HepG2 (cell line): ENCODE measurements around the gene SLCO2A1. TPM values are rescaled to one million over a fixed set of nuclear protein-coding genes. Genes with fewer than 3 reads are reported as not detected.

Source experiments
- HNRNPUL1 ChIP-seq: fragments of 200-400 bp; formaldehyde crosslinking; IDR thresholded peaks from 2 replicates; pipeline ENCODE4 v1.6.1; 2017; ENCODE audit warnings: low read depth, mild to moderate bottlenecking, low read length, moderate library complexity
- HOXA3 ChIP-seq: sonication (generic); formaldehyde crosslinking; IDR thresholded peaks from 2 replicates; pipeline ENCODE4 v1.5.0; 2020; ENCODE audit warnings: missing genetic modification reagents
- KDM1A ChIP-seq: IDR thresholded peaks from 2 replicates; pipeline ENCODE4 v1.6.1; 2016; ENCODE audit warnings: missing compliant biosample characterization
- PAX8 ChIP-seq: sonication (generic); formaldehyde crosslinking; IDR thresholded peaks from 2 replicates; pipeline ENCODE4 v1.8.0; 2022; ENCODE audit warnings: mild to moderate bottlenecking, missing genetic modification reagents, borderline replicate concordance
- TMF1 ChIP-seq: sonication (generic); formaldehyde crosslinking; IDR thresholded peaks from 2 replicates; pipeline ENCODE4 v1.8.1; 2022; ENCODE audit warnings: low read depth, missing genetic modification reagents
- ZBTB8A ChIP-seq: sonication (generic); formaldehyde crosslinking; IDR thresholded peaks from 2 replicates; pipeline ENCODE4 v1.4.0; 2020; ENCODE audit warnings: mild to moderate bottlenecking, low read depth, missing genetic modification reagents, borderline replicate concordance
- ZKSCAN1 ChIP-seq: fragments of 150-350 bp; IDR thresholded peaks from 2 replicates; pipeline ENCODE4 v1.6.1; 2014; ENCODE audit warnings: low read length
- ZNF510 ChIP-seq: sonication (generic); formaldehyde crosslinking; IDR thresholded peaks from 2 replicates; pipeline ENCODE4 v1.4.0; 2020; ENCODE audit warnings: low read depth, mild to moderate bottlenecking, missing genetic modification reagents
- ZNF530 ChIP-seq: sonication (generic); formaldehyde crosslinking; IDR thresholded peaks from 2 replicates; pipeline ENCODE4 v1.5.0; 2020; ENCODE audit warnings: low read depth, mild to moderate bottlenecking, missing genetic modification reagents
- ZNF556 ChIP-seq: sonication (generic); formaldehyde crosslinking; IDR thresholded peaks from 2 replicates; pipeline ENCODE4 v1.4.0; 2020; ENCODE audit warnings: mild to moderate bottlenecking, missing genetic modification reagents, borderline replicate concordance
- ZNF607 ChIP-seq: sonication (generic); formaldehyde crosslinking; IDR thresholded peaks from 2 replicates; pipeline ENCODE4 v1.5.1; 2020; ENCODE audit warnings: missing genetic modification reagents, mild to moderate bottlenecking, borderline replicate concordance
- polyA plus RNA-seq, 8 experiments: library from polyadenylated mRNA; depleted of rRNA in 3 of 8; stranded (reverse) in 7 of 8; unstranded in 1 of 8; fragments of >200 nt; fragmentation: Illumina TruSeq in 4 of 8; extraction: Trizol in 4 of 8; gene quantifications; 2 replicates each; pipeline versions ENCODE4 v1.2.1 to v1.2.3, GENCODE V29; 2011 to 2016; ENCODE audit warnings: low read depth in 4 of 8, missing spikeins in 1 of 8, mixed read lengths in 1 of 8; ENCODE audit not compliant: insufficient read depth in 1 of 8
- total RNA-seq, 5 experiments: library from RNA; depleted of rRNA; stranded (reverse); fragments of >200 nt; fragmentation: Illumina TruSeq; extraction: Trizol; gene quantifications; 2 replicates each; pipeline ENCODE4 v1.2.3, GENCODE V29; 2016; ENCODE audit warnings: low read depth in 1 of 5
- TF ChIP-seq, protein P1 (sequence below): sonication (generic); formaldehyde crosslinking; IDR thresholded peaks from 2 replicates; pipeline ENCODE4 v1.8.1; 2023; ENCODE audit warnings: mild to moderate bottlenecking, missing genetic modification reagents
- TF ChIP-seq, protein P2 (sequence below): sonication (generic); formaldehyde crosslinking; IDR thresholded peaks from 2 replicates; pipeline ENCODE4 v1.4.0; 2020; ENCODE audit warnings: missing genetic modification reagents
- TF ChIP-seq, protein P3 (sequence below): IDR thresholded peaks from 2 replicates; pipeline ENCODE4 v1.6.1; 2016; ENCODE audit warnings: low read depth, missing genetic modification reagents, missing compliant biosample characterization
- TF ChIP-seq, protein P4 (sequence below): sonication (generic); formaldehyde crosslinking; IDR thresholded peaks from 2 replicates; pipeline ENCODE4 v1.4.0; 2020; ENCODE audit warnings: missing genetic modification reagents, mild to moderate bottlenecking, borderline replicate concordance

Gene SLCO2A1
- total and polyA plus RNA-seq, 2 of the 13 experiments (the other 11 are each of a cell fraction or from before 2014, with no cell fraction given): 0.04 TPM; not detected in 1

DNA sequence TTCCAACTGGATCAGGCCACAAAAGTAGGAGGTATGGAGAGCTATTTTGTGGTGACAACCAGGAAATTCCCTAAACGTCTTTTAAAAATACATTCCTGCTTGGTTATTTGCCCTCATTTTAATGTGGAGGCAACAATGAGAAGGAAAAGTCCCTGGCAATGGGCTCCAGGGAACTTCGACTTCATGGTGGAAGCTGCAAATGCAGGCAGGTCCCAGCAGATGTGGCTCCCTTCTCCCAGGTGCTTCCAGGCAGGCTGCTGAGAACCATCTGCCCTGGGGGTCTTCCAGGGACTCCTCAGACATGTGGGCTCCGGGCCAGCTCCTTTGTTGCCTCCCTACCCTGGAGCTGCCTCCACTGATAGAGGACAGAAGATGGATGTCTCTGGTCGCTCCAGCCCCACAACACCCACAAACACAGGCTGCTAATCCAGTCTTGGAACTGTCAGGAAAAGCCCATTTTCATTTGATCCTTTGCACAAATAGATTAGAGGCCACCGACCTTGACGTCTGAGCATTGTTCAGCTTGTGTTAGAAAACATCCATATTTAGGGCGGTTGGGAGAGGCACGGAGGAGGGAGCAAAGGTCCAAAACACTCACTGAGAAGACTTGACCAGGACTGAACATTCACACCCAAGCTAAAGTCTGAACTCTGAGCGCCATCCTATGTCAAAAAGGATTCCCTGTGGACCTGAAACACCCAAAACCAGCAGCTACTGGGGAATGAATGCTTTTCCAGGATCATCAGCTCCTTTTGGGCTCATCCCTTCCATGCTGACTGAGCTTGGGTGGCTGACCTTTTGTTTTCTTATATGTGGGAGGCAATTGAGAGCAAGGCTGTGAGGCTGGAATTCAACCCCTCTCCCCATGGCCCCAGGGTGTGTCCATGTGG is 30.2 kb upstream of the SLCO2A1 start (continued):
- TF ChIP-seq, protein P1, sequence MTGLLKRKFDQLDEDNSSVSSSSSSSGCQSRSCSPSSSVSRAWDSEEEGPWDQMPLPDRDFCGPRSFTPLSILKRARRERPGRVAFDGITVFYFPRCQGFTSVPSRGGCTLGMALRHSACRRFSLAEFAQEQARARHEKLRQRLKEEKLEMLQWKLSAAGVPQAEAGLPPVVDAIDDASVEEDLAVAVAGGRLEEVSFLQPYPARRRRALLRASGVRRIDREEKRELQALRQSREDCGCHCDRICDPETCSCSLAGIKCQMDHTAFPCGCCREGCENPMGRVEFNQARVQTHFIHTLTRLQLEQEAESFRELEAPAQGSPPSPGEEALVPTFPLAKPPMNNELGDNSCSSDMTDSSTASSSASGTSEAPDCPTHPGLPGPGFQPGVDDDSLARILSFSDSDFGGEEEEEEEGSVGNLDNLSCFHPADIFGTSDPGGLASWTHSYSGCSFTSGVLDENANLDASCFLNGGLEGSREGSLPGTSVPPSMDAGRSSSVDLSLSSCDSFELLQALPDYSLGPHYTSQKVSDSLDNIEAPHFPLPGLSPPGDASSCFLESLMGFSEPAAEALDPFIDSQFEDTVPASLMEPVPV (CRISPR knock-in tag): no peak
- TF ChIP-seq ZNF510: no peak
- TF ChIP-seq ZNF556: no peak
- TF ChIP-seq HOXA3 (CRISPR knock-in tag): 0 out of 2 replicates have a peak, but pooled peaks have one; percentile 37
- TF ChIP-seq, protein P2, sequence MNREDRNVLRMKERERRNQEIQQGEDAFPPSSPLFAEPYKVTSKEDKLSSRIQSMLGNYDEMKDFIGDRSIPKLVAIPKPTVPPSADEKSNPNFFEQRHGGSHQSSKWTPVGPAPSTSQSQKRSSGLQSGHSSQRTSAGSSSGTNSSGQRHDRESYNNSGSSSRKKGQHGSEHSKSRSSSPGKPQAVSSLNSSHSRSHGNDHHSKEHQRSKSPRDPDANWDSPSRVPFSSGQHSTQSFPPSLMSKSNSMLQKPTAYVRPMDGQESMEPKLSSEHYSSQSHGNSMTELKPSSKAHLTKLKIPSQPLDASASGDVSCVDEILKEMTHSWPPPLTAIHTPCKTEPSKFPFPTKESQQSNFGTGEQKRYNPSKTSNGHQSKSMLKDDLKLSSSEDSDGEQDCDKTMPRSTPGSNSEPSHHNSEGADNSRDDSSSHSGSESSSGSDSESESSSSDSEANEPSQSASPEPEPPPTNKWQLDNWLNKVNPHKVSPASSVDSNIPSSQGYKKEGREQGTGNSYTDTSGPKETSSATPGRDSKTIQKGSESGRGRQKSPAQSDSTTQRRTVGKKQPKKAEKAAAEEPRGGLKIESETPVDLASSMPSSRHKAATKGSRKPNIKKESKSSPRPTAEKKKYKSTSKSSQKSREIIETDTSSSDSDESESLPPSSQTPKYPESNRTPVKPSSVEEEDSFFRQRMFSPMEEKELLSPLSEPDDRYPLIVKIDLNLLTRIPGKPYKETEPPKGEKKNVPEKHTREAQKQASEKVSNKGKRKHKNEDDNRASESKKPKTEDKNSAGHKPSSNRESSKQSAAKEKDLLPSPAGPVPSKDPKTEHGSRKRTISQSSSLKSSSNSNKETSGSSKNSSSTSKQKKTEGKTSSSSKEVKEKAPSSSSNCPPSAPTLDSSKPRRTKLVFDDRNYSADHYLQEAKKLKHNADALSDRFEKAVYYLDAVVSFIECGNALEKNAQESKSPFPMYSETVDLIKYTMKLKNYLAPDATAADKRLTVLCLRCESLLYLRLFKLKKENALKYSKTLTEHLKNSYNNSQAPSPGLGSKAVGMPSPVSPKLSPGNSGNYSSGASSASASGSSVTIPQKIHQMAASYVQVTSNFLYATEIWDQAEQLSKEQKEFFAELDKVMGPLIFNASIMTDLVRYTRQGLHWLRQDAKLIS (CRISPR knock-in tag): no peak
- TF ChIP-seq, protein P3, sequence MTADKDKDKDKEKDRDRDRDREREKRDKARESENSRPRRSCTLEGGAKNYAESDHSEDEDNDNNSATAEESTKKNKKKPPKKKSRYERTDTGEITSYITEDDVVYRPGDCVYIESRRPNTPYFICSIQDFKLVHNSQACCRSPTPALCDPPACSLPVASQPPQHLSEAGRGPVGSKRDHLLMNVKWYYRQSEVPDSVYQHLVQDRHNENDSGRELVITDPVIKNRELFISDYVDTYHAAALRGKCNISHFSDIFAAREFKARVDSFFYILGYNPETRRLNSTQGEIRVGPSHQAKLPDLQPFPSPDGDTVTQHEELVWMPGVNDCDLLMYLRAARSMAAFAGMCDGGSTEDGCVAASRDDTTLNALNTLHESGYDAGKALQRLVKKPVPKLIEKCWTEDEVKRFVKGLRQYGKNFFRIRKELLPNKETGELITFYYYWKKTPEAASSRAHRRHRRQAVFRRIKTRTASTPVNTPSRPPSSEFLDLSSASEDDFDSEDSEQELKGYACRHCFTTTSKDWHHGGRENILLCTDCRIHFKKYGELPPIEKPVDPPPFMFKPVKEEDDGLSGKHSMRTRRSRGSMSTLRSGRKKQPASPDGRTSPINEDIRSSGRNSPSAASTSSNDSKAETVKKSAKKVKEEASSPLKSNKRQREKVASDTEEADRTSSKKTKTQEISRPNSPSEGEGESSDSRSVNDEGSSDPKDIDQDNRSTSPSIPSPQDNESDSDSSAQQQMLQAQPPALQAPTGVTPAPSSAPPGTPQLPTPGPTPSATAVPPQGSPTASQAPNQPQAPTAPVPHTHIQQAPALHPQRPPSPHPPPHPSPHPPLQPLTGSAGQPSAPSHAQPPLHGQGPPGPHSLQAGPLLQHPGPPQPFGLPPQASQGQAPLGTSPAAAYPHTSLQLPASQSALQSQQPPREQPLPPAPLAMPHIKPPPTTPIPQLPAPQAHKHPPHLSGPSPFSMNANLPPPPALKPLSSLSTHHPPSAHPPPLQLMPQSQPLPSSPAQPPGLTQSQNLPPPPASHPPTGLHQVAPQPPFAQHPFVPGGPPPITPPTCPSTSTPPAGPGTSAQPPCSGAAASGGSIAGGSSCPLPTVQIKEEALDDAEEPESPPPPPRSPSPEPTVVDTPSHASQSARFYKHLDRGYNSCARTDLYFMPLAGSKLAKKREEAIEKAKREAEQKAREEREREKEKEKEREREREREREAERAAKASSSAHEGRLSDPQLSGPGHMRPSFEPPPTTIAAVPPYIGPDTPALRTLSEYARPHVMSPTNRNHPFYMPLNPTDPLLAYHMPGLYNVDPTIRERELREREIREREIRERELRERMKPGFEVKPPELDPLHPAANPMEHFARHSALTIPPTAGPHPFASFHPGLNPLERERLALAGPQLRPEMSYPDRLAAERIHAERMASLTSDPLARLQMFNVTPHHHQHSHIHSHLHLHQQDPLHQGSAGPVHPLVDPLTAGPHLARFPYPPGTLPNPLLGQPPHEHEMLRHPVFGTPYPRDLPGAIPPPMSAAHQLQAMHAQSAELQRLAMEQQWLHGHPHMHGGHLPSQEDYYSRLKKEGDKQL (CRISPR knock-in tag): 0 out of 2 replicates have a peak, but pooled peaks have one; percentile 55
- TF ChIP-seq HNRNPUL1: no peak
- no peak for TF ChIP-seq ZNF607 (CRISPR knock-in tag)
- no peak for TF ChIP-seq ZBTB8A (CRISPR knock-in tag)
- TF ChIP-seq PAX8 (CRISPR knock-in tag): no peak
- no peak for TF ChIP-seq TMF1 (CRISPR knock-in tag)
- no peak for TF ChIP-seq ZNF530 (CRISPR knock-in tag)
- no peak for TF ChIP-seq ZKSCAN1
- TF ChIP-seq KDM1A (CRISPR knock-in tag): no peak
- TF ChIP-seq, protein P4, sequence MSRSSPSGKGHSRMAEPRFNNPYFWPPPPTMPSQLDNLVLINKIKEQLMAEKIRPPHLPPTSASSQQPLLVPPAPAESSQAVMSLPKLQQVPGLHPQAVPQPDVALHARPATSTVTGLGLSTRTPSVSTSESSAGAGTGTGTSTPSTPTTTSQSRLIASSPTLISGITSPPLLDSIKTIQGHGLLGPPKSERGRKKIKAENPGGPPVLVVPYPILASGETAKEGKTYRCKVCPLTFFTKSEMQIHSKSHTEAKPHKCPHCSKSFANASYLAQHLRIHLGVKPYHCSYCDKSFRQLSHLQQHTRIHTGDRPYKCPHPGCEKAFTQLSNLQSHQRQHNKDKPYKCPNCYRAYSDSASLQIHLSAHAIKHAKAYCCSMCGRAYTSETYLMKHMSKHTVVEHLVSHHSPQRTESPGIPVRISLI (CRISPR knock-in tag): no peak
